WTC11 (cell line): ENCODE data around the gene OR52K2. TPM values are rescaled to one million over a fixed set of nuclear protein-coding genes. Genes with fewer than 3 reads are reported as not detected.

ENCODE experiments used
- ZBTB21 ChIP-seq: sonication (generic); formaldehyde crosslinking; IDR thresholded peaks from 2 replicates; pipeline ENCODE4 v1.8.1; 2023; ENCODE audit warnings: mild to moderate bottlenecking, missing genetic modification reagents, borderline replicate concordance
- ZNF416 ChIP-seq: fragments of 250-450 bp; sonication (Bioruptor Pico); IDR thresholded peaks from 2 replicates; pipeline ENCODE4 v1.9.0; 2021; ENCODE audit warnings: mild to moderate bottlenecking, inconsistent platforms
- total RNA-seq: library from RNA; stranded (reverse); gene quantifications from 3 replicates; pipeline ENCODE4 v1.2.3, GENCODE V29; 2021

OR52K2 gene
- total RNA-seq, 1 experiment from 2014 or later = not detected

- no peak for TF ChIP-seq ZNF416 (CRISPR knock-in tag)
- TF ChIP-seq ZBTB21 = no peak
Observed at GRCh38 chr11:4496557-4497248, 47.6 kb downstream of the OR52K2 start (continued).

Other genes starting within 250 kb of the OR52K2 start
- not detected in 3 replicates for gene OR52B4, start 80.9 kb upstream of the OR52K2 start, total RNA-seq
- gene TRIM21, start 55.6 kb upstream of the OR52K2 start, total RNA-seq = 14.8 to 20.5 TPM (median 17.1 TPM) in 3 replicates
- gene OR52K1, start 33.4 kb downstream of the OR52K2 start, total RNA-seq = 0.05 to 0.07 TPM in 2 of 3 replicates, not detected in the other
- not detected in 3 replicates for gene OR52M1, start 95.9 kb downstream of the OR52K2 start, total RNA-seq
- not detected in 3 replicates for gene OR52I2, start 132.4 kb downstream of the OR52K2 start, total RNA-seq
- gene OR52I1, start 144.7 kb downstream of the OR52K2 start, total RNA-seq = not detected in 3 replicates
- gene TRIM68, start 158.9 kb downstream of the OR52K2 start, total RNA-seq = 8.2 to 10.7 TPM (median 8.7 TPM) in 3 replicates
- not detected in 3 replicates for gene OR51D1, start 188.2 kb downstream of the OR52K2 start, total RNA-seq
- gene OR51E1, start 194.7 kb downstream of the OR52K2 start, total RNA-seq = not detected in 3 replicates
- gene OR51E2, start 248.6 kb downstream of the OR52K2 start, total RNA-seq = not detected in 3 replicates